Midbrain (tissue), 1 donor: Measurements from ENCODE around the gene DIP2C.
"Not testable (repeated sequence)": the region's sequence is repeated elsewhere in the genome, so short reads cannot be mapped to it uniquely, and the experiment has no call there.

Source experiments
- DNase-seq: peaks from one replicate; lab custom pipeline; 2025; lab: John Stamatoyannopoulos, UW

Gene DIP2C

GRCh38 chr10:356452-356851 lies 333.0 kb downstream of the DIP2C start:
- DNase-seq: no peak

GRCh38 chr10:354901-355617 lies 334.4 kb downstream of the DIP2C start:
- no peak for DNase-seq

GRCh38 chr10:352476-353235 lies 336.8 kb downstream of the DIP2C start:
- no peak for DNase-seq

GRCh38 chr10:351770-352334 lies 337.6 kb downstream of the DIP2C start:
- no peak for DNase-seq

- no peak for DNase-seq
Observed at GRCh38 chr10:350981-351501, 338.4 kb downstream of the DIP2C start.

GRCh38 chr10:349081-349480 lies 340.4 kb downstream of the DIP2C start:
- DNase-seq: no peak

GRCh38 chr10:348456-348855 lies 341.0 kb downstream of the DIP2C start:
- no peak for DNase-seq

GRCh38 chr10:347774-348173 lies 341.7 kb downstream of the DIP2C start:
- DNase-seq: not testable (repeated sequence)

- DNase-seq: not testable (repeated sequence)
Observed at GRCh38 chr10:347190-347589, 342.3 kb downstream of the DIP2C start.

GRCh38 chr10:344582-345200 lies 344.8 kb downstream of the DIP2C start:
- DNase-seq: no peak

GRCh38 chr10:343231-344220 lies 345.9 kb downstream of the DIP2C start:
- no peak for DNase-seq

GRCh38 chr10:341081-341740 lies 348.3 kb downstream of the DIP2C start:
- DNase-seq: no peak

GRCh38 chr10:340646-341045 lies 348.8 kb downstream of the DIP2C start:
- DNase-seq: no peak

- DNase-seq: no peak
Observed at GRCh38 chr10:339038-339391, 350.5 kb downstream of the DIP2C start.

GRCh38 chr10:338171-339037 lies 351.1 kb downstream of the DIP2C start:
- DNase-seq: no peak

- DNase-seq: no peak
Observed at GRCh38 chr10:336247-336646, 353.2 kb downstream of the DIP2C start.

- DNase-seq: no peak
Observed at GRCh38 chr10:335151-335800, 354.2 kb downstream of the DIP2C start.

- DNase-seq: no peak
Observed at GRCh38 chr10:331186-331585, 358.3 kb downstream of the DIP2C start.
